Calu3 (cell line): ENCODE results near the gene TMEM26. TPM values are rescaled to one million over a fixed set of nuclear protein-coding genes. Genes with fewer than 3 reads are reported as not detected.

Source experiments
- BruUV-seq: library from RNA; stranded (reverse); fragments of 400-500 nt; replicated peaks from 2 replicates; lab custom pipeline; 2021; lab: Mats Ljungman, UMichigan
- CTCF ChIA-PET: fragments of 300-600 bp; sonication (Branson Sonifier 250); formaldehyde crosslinking; loops from one replicate; lab custom pipeline; 2022; ENCODE audit warnings: antibody characterized with exemption; lab: Charles Lee
- DNase-seq: peaks from one replicate; pipeline ENCODE4 v3.0.0; 2022
- H3K27ac Mint-ChIP-seq: one replicate; pipeline ENCODE4 v1.8.0; 2022; ENCODE audit warnings: mixed read lengths; ENCODE audit not compliant: unreplicated experiment
- H3K27me3 Mint-ChIP-seq: one replicate; pipeline ENCODE4 v1.8.0; 2022; ENCODE audit warnings: mixed read lengths; ENCODE audit not compliant: unreplicated experiment
- H3K36me3 Mint-ChIP-seq: one replicate; pipeline ENCODE4 v1.8.0; 2022; ENCODE audit warnings: mild to moderate bottlenecking, moderate library complexity, mixed read lengths; ENCODE audit not compliant: insufficient read depth, unreplicated experiment
- H3K4me1 Mint-ChIP-seq: one replicate; pipeline ENCODE4 v1.8.0; 2022; ENCODE audit warnings: mild to moderate bottlenecking, low read depth, mixed read lengths; ENCODE audit not compliant: unreplicated experiment
- H3K4me3 Mint-ChIP-seq: one replicate; pipeline ENCODE4 v1.8.0; 2022; ENCODE audit warnings: mild to moderate bottlenecking, low read depth, moderate library complexity, mixed read lengths; ENCODE audit not compliant: unreplicated experiment
- H3K9me3 Mint-ChIP-seq: one replicate; pipeline ENCODE4 v1.8.0; 2022; ENCODE audit warnings: low read depth, mixed read lengths; ENCODE audit not compliant: unreplicated experiment
- intact Hi-C: fragments of 100-400 bp; cut with micrococcal nuclease; formaldehyde crosslinking; loops from one replicate; pipeline ENCODE4 v1.10.0; 2022; ENCODE audit not compliant: unreplicated experiment
- total RNA-seq: library from RNA; stranded (reverse); gene quantifications from 2 replicates; pipeline ENCODE4 v1.2.3, GENCODE V29; 2022
- TF ChIP-seq, protein P1 (sequence below): fragments of 200-600 bp; IDR thresholded peaks from one replicate; pipeline ENCODE4 v1.8.0; 2022; ENCODE audit warnings: antibody characterized with exemption; ENCODE audit not compliant: unreplicated experiment

TMEM26 gene
- total RNA-seq, 1 experiment from 2014 or later = not detected

GRCh38 chr10:61458031-61458430 lies 4.8 kb upstream of the TMEM26 start:
- no peak overlapping the region for H3K4me3 Mint-ChIP-seq
- H3K36me3 Mint-ChIP-seq = no peaks in the 10 kb centered on the region
- peaks cover 28% of the 10 kb centered on the region for H3K27me3 Mint-ChIP-seq
- H3K9me3 Mint-ChIP-seq = no peaks in the 10 kb centered on the region
- no peak for DNase-seq
- no TSS peak for BruUV-seq
- CTCF ChIA-PET = interaction anchor here (0.6 kb wide), 1 partner anchor 422 kb away, joined by 4 read pairs; no protein-coding TSS in a partner anchor
- no peaks in the 10 kb centered on the region for H3K4me1 Mint-ChIP-seq
- intact Hi-C loops = no loop called here
- TF ChIP-seq, protein P1, sequence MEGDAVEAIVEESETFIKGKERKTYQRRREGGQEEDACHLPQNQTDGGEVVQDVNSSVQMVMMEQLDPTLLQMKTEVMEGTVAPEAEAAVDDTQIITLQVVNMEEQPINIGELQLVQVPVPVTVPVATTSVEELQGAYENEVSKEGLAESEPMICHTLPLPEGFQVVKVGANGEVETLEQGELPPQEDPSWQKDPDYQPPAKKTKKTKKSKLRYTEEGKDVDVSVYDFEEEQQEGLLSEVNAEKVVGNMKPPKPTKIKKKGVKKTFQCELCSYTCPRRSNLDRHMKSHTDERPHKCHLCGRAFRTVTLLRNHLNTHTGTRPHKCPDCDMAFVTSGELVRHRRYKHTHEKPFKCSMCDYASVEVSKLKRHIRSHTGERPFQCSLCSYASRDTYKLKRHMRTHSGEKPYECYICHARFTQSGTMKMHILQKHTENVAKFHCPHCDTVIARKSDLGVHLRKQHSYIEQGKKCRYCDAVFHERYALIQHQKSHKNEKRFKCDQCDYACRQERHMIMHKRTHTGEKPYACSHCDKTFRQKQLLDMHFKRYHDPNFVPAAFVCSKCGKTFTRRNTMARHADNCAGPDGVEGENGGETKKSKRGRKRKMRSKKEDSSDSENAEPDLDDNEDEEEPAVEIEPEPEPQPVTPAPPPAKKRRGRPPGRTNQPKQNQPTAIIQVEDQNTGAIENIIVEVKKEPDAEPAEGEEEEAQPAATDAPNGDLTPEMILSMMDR = no peak
- H3K27ac Mint-ChIP-seq = no peak overlapping the region

- Mint-ChIP-seq H3K4me1 (no peaks in the 10 kb centered on the region), H3K27ac (no peak overlapping the region), H3K9me3 (no peaks in the 10 kb centered on the region), H3K27me3 (peaks cover 28% of the 10 kb centered on the region), H3K4me3 (no peak overlapping the region), H3K36me3 (no peaks in the 10 kb centered on the region)
- DNase-seq = no peak
- intact Hi-C loops = no loop called here
- BruUV-seq = no TSS peak
- TF ChIP-seq, protein P1 = no peak
- CTCF ChIA-PET = interaction anchor here (0.7 kb wide), 1 partner anchor 151 kb away, joined by 3 read pairs; no protein-coding TSS in a partner anchor
These were observed 3.1 kb upstream of the TMEM26 start for GRCh38 chr10:61456095-61456789.

- Mint-ChIP-seq H3K4me1 (no peaks in the 10 kb centered on the region), H3K27me3 (peaks cover 28% of the 10 kb centered on the region), H3K4me3 (no peak overlapping the region), H3K27ac (no peak overlapping the region), H3K9me3 (no peaks in the 10 kb centered on the region), H3K36me3 (no peaks in the 10 kb centered on the region)
- no peak for DNase-seq
- no TSS peak for BruUV-seq
- CTCF ChIA-PET = interaction anchor here (0.7 kb wide), 1 partner anchor 152 kb away, joined by 3 read pairs; no protein-coding TSS in a partner anchor
- intact Hi-C loops = no loop called here
- TF ChIP-seq, protein P1 = no peak
These were observed 2.5 kb upstream of the TMEM26 start for GRCh38 chr10:61455656-61456055.

- Mint-ChIP-seq H3K4me3 (no peak overlapping the region), H3K36me3 (no peaks in the 10 kb centered on the region), H3K9me3 (no peaks in the 10 kb centered on the region), H3K27me3 (peaks cover 28% of the 10 kb centered on the region), H3K27ac (no peak overlapping the region), H3K4me1 (no peaks in the 10 kb centered on the region)
- no peak for DNase-seq
- CTCF ChIA-PET = no interaction called here
- BruUV-seq = no TSS peak
- intact Hi-C loops = no loop called here
- TF ChIP-seq, protein P1 = no peak
These were observed 1.4 kb upstream of the TMEM26 start for GRCh38 chr10:61454541-61454940.
